Endothelial cell of umbilical vein (primary cell): ENCODE data around the gene ALB.

ENCODE experiments used
- EZH2 ChIP-seq: IDR thresholded peaks from 2 replicates; pipeline ENCODE4 v1.6.1; 2012; ENCODE audit warnings: borderline replicate concordance, low read depth, mild to moderate bottlenecking, moderate library complexity, low read length, inconsistent platforms; ENCODE audit not compliant: severe bottlenecking
- FOS ChIP-seq: IDR thresholded peaks from 2 replicates; pipeline ENCODE4 v1.6.1; 2011; ENCODE audit warnings: mild to moderate bottlenecking, low read length, moderate library complexity, borderline replicate concordance; ENCODE audit not compliant: insufficient read depth
- TF ChIP-seq, protein P1 (sequence below), 2 donors: IDR thresholded peaks; 1 replicate in 1 of 2; 2 replicates in 1 of 2; pipeline ENCODE4 v1.5.1; 2011; ENCODE audit warnings: low read length in 2 of 2, mild to moderate bottlenecking in 2 of 2, moderate library complexity in 2 of 2, control low read depth in 1 of 2, inconsistent platforms in 1 of 2, low read depth in 1 of 2; ENCODE audit not compliant: insufficient read depth in 1 of 2; ENCODE audit errors: extremely low read depth in 1 of 2

DNA sequence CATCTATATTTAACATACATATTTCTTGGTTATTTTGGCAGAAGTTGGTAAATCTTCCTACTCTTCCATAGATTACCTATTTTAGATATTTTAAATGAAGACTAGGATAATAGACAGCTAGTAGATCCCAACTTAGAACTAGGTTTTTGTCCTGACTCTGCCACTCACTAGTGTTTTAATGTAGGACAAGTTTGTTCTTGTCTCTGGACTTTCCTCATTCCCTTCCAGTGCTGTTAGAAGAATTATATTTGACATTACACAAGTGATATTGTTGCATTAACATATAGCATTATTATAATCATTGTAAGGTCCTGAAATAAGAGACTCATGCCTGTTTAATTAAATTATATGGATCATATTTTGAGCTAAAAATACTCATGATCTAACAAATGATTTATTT, 24.1 kb upstream of the ALB start:
- TF ChIP-seq, protein P1, sequence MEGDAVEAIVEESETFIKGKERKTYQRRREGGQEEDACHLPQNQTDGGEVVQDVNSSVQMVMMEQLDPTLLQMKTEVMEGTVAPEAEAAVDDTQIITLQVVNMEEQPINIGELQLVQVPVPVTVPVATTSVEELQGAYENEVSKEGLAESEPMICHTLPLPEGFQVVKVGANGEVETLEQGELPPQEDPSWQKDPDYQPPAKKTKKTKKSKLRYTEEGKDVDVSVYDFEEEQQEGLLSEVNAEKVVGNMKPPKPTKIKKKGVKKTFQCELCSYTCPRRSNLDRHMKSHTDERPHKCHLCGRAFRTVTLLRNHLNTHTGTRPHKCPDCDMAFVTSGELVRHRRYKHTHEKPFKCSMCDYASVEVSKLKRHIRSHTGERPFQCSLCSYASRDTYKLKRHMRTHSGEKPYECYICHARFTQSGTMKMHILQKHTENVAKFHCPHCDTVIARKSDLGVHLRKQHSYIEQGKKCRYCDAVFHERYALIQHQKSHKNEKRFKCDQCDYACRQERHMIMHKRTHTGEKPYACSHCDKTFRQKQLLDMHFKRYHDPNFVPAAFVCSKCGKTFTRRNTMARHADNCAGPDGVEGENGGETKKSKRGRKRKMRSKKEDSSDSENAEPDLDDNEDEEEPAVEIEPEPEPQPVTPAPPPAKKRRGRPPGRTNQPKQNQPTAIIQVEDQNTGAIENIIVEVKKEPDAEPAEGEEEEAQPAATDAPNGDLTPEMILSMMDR (IDR thresholded peaks at IDR 0.05; ENCODE audit: extremely low read depth in 1 of 2, insufficient read depth in 1 of 2, low read depth in 1 of 2, low read length in 2 of 2) = no peak
- TF ChIP-seq FOS (no peak), EZH2 (no peak)
